Fibroblast of upper back skin (primary cell): ENCODE data around the gene SNAPIN.
"Not testable (repeated sequence)": the region's sequence is repeated elsewhere in the genome, so short reads cannot be mapped to it uniquely, and the experiment has no call there.

ENCODE experiments used
- DNase-seq: peaks from one replicate; pipeline ENCODE4 v3.0.0-alpha.2; 2013

The SNAPIN gene

GRCh38 chr1:153627715-153628626, 30.5 kb upstream of the SNAPIN start, which contains the start of gene S100A1:
Gene S100A1, plus strand, starts transcription at chr1:153628434. Its CDS starts 2,088 bp downstream, at chr1:153630522.
- DNase-seq: no peak

GRCh38 chr1:153628638-153629342, 29.7 kb upstream of the SNAPIN start:
- no peak for DNase-seq

- DNase-seq: no peak
Observed at GRCh38 chr1:153629343-153629665, 29.2 kb upstream of the SNAPIN start.

- DNase-seq: no peak
Observed at GRCh38 chr1:153629971-153630370, 28.5 kb upstream of the SNAPIN start.

GRCh38 chr1:153630384-153630783, 28.1 kb upstream of the SNAPIN start:
- no peak for DNase-seq

- no peak for DNase-seq
Observed at GRCh38 chr1:153631047-153632022, 27.2 kb upstream of the SNAPIN start.

- DNase-seq: no peak
Observed at GRCh38 chr1:153633161-153633753, 25.2 kb upstream of the SNAPIN start.

GRCh38 chr1:153633754-153634665, 24.5 kb upstream of the SNAPIN start, which contains the start of gene CHTOP:
Gene CHTOP, plus strand, starts transcription at chr1:153634066. Its CDS starts 2,523 bp downstream, at chr1:153636589.
- DNase-seq: peak; percentile 99

GRCh38 chr1:153635872-153636271, 22.6 kb upstream of the SNAPIN start:
- no peak for DNase-seq

- DNase-seq: no peak
Observed at GRCh38 chr1:153636312-153636711, 22.2 kb upstream of the SNAPIN start.

GRCh38 chr1:153638261-153638660, 20.2 kb upstream of the SNAPIN start:
- DNase-seq: no peak

- no peak for DNase-seq
Observed at GRCh38 chr1:153639280-153639679, 19.2 kb upstream of the SNAPIN start.

GRCh38 chr1:153640213-153640612, 18.3 kb upstream of the SNAPIN start:
- DNase-seq: not testable (repeated sequence)

- DNase-seq: no peak
Observed at GRCh38 chr1:153640861-153641260, 17.6 kb upstream of the SNAPIN start.

GRCh38 chr1:153642161-153642560, 16.3 kb upstream of the SNAPIN start:
- no peak for DNase-seq

- DNase-seq: no peak
Observed at GRCh38 chr1:153643100-153643499, 15.4 kb upstream of the SNAPIN start.

- no peak for DNase-seq
Observed at GRCh38 chr1:153643816-153644215, 14.7 kb upstream of the SNAPIN start.

GRCh38 chr1:153646672-153647345, 11.7 kb upstream of the SNAPIN start:
- no peak for DNase-seq

- no peak for DNase-seq
Observed at GRCh38 chr1:153647346-153647714, 11.2 kb upstream of the SNAPIN start.

- no peak for DNase-seq
Observed at GRCh38 chr1:153648000-153648643, 10.4 kb upstream of the SNAPIN start.
